Nephron (organoid): ENCODE measurements around the gene KBTBD13.

ENCODE experiments used
- H3K27ac Mint-ChIP-seq, 3 experiments: 2 replicates each; pipeline ENCODE4 v1.8.0; 2020; ENCODE audit warnings: mixed read lengths in 3 of 3, mild to moderate bottlenecking in 2 of 3, moderate library complexity in 1 of 3
- H3K27me3 Mint-ChIP-seq: 2 replicates; pipeline ENCODE4 v1.8.0; 2021; ENCODE audit warnings: low read depth, mild to moderate bottlenecking, moderate library complexity, mixed read lengths
- H3K36me3 Mint-ChIP-seq: 2 replicates; pipeline ENCODE4 v1.8.0; 2020; ENCODE audit warnings: low read depth, mixed read lengths
- H3K4me1 Mint-ChIP-seq: 2 replicates; pipeline ENCODE4 v1.8.0; 2020; ENCODE audit warnings: mixed read lengths
- H3K4me3 Mint-ChIP-seq, 3 experiments: 2 replicates each; pipeline ENCODE4 v1.8.0; 2020; ENCODE audit warnings: mild to moderate bottlenecking in 3 of 3, mixed read lengths in 3 of 3, moderate library complexity in 2 of 3
- H3K9me3 Mint-ChIP-seq: 2 replicates; pipeline ENCODE4 v1.8.0; 2020; ENCODE audit warnings: mixed read lengths
- CTCF ChIP-seq, 3 experiments: fragments of 200-600 bp; sonication (generic); IDR thresholded peaks; one replicate each; pipeline ENCODE4 v1.5.0; 2021; ENCODE audit warnings: antibody characterized with exemption in 3 of 3; ENCODE audit not compliant: unreplicated experiment in 3 of 3

KBTBD13 gene

GRCh38 chr15:65084500-65085206, 8.1 kb downstream of the KBTBD13 start:
- H3K27me3 Mint-ChIP-seq: peaks cover 7% of the 10 kb centered on the region
- no peaks in the 10 kb centered on the region for H3K9me3 Mint-ChIP-seq
- no peak overlapping the region for H3K4me3 Mint-ChIP-seq
- H3K36me3 Mint-ChIP-seq: no peaks in the 10 kb centered on the region
- H3K4me1 Mint-ChIP-seq: peaks cover 81% of the 10 kb centered on the region
- H3K27ac Mint-ChIP-seq: peak overlapping the region; percentile 28 to 96 (median 55)
- TF ChIP-seq CTCF (IDR thresholded peaks at IDR 0.05; ENCODE audit: unreplicated experiment in 3 of 3): no peak

- TF ChIP-seq CTCF (IDR thresholded peaks at IDR 0.05; ENCODE audit: unreplicated experiment in 3 of 3): no peak
- H3K4me3 Mint-ChIP-seq: peak overlapping the region in 1 of 3 experiments; percentile 39
- no peaks in the 10 kb centered on the region for H3K9me3 Mint-ChIP-seq
- H3K27ac Mint-ChIP-seq: peak overlapping the region; percentile 24 to 96 (median 55)
- H3K27me3 Mint-ChIP-seq: peaks cover 7% of the 10 kb centered on the region
- H3K36me3 Mint-ChIP-seq: no peaks in the 10 kb centered on the region
- H3K4me1 Mint-ChIP-seq: peaks cover 81% of the 10 kb centered on the region
Observed at GRCh38 chr15:65085207-65085753, 8.7 kb downstream of the KBTBD13 start.

GRCh38 chr15:65085990-65086679, 9.6 kb downstream of the KBTBD13 start:
- Mint-ChIP-seq H3K36me3 (no peaks in the 10 kb centered on the region), H3K4me1 (peaks cover 75% of the 10 kb centered on the region), H3K9me3 (no peaks in the 10 kb centered on the region), H3K4me3 (no peak overlapping the region), H3K27ac (peak overlapping the region; percentile 25 to 96 (median 48)), H3K27me3 (peaks cover 7% of the 10 kb centered on the region)
- peak; percentile 32 to 52 (median 38) for TF ChIP-seq CTCF (IDR thresholded peaks at IDR 0.05; ENCODE audit: unreplicated experiment in 3 of 3)

- Mint-ChIP-seq H3K27ac (peak overlapping the region; percentile 32 to 59 (median 54)), H3K4me3 (no peak overlapping the region), H3K9me3 (no peaks in the 10 kb centered on the region), H3K27me3 (peaks cover 7% of the 10 kb centered on the region), H3K4me1 (peaks cover 73% of the 10 kb centered on the region), H3K36me3 (no peaks in the 10 kb centered on the region)
- TF ChIP-seq CTCF (IDR thresholded peaks at IDR 0.05; ENCODE audit: unreplicated experiment in 3 of 3): no peak
Observed at GRCh38 chr15:65086680-65087111, 10.2 kb downstream of the KBTBD13 start.

- peaks cover 72% of the 10 kb centered on the region for H3K4me1 Mint-ChIP-seq
- no peak for TF ChIP-seq CTCF (IDR thresholded peaks at IDR 0.05; ENCODE audit: unreplicated experiment in 3 of 3)
- peaks cover 5% of the 10 kb centered on the region for H3K27me3 Mint-ChIP-seq
- no peaks in the 10 kb centered on the region for H3K36me3 Mint-ChIP-seq
- H3K9me3 Mint-ChIP-seq: no peaks in the 10 kb centered on the region
- peak overlapping the region; percentile 3 to 59 (median 32) for H3K27ac Mint-ChIP-seq
- H3K4me3 Mint-ChIP-seq: no peak overlapping the region
Observed at GRCh38 chr15:65087411-65087810, 10.9 kb downstream of the KBTBD13 start.
